Urinary bladder (tissue), 4 donors: ENCODE measurements around the gene SUFU. TPM values are rescaled to one million over a fixed set of nuclear protein-coding genes. Genes with fewer than 3 reads are reported as not detected.
"Not testable (repeated sequence)": the region's sequence is repeated elsewhere in the genome, so short reads cannot be mapped to it uniquely, and the experiment has no call there.

Experiments
- DNase-seq: peaks from one replicate; pipeline ENCODE4 v3.0.0-alpha.2; 2015; ENCODE audit errors: extremely low spot score
- H3K27ac ChIP-seq: one replicate; pipeline ENCODE4 v1.5.1; 2013; ENCODE audit warnings: low read depth, mild to moderate bottlenecking, moderate library complexity
- H3K36me3 ChIP-seq: one replicate; pipeline ENCODE4 v1.6.1; 2013; ENCODE audit warnings: mild to moderate bottlenecking, moderate library complexity; ENCODE audit not compliant: insufficient read depth
- H3K4me1 ChIP-seq: one replicate; pipeline ENCODE4 v1.6.1; 2013; ENCODE audit warnings: mild to moderate bottlenecking, moderate library complexity; ENCODE audit not compliant: insufficient read depth
- H3K4me3 ChIP-seq: one replicate; pipeline ENCODE4 v1.5.1; 2013; ENCODE audit warnings: low read depth, low read length
- WGBS: extraction: QIAGEN DNeasy Blood & Tissue Kit; methylation state at CpG from one replicate; pipeline ENCODE4 v1.1.7; 2013; 5-methylcytosine and 5-hydroxymethylcytosine counted together
- polyA plus RNA-seq: library from polyadenylated mRNA; stranded (reverse); fragments of 200-250 nt; gene quantifications from one replicate; pipeline ENCODE4 v1.2.3, GENCODE V29; 2013
- total RNA-seq: library from RNA; depleted of rRNA; stranded (reverse); fragments of >200 nt; gene quantifications from one replicate; pipeline ENCODE4 v1.2.3, GENCODE V29; 2014
- donor health status: healthy with polysubstance abuse.
- donor health status: healthy.

The SUFU gene
- total and polyA plus RNA-seq, 2 donors: 8.1 to 11.2 TPM

- H3K4me3 ChIP-seq: no peak overlapping the region
- 91% methylated on average over 2 of the region's 2 CpGs for WGBS
- no peaks in the 10 kb centered on the region for H3K4me1 ChIP-seq
- no peak overlapping the region for H3K27ac ChIP-seq
- no peaks in the 10 kb centered on the region for H3K36me3 ChIP-seq
- no peak for DNase-seq
These were observed 10.0 kb upstream of the SUFU start for GRCh38 chr10:102493771-102494170.

GRCh38 chr10:102497545-102497944, 6.2 kb upstream of the SUFU start:
- H3K36me3 ChIP-seq: no peaks in the 10 kb centered on the region
- no peak for DNase-seq
- H3K4me1 ChIP-seq: peaks cover 2% of the 10 kb centered on the region
- H3K27ac ChIP-seq: no peak overlapping the region
- WGBS: 96% methylated on average over 1 of the region's 1 CpG
- no peak overlapping the region for H3K4me3 ChIP-seq

- Histone ChIP-seq H3K4me1 (peaks cover 2% of the 10 kb centered on the region), H3K27ac (no peak overlapping the region), H3K36me3 (no peaks in the 10 kb centered on the region), H3K4me3 (no peak overlapping the region)
- 90% methylated on average over 3 of the region's 3 CpGs for WGBS
- no peak for DNase-seq
These were observed 4.4 kb upstream of the SUFU start for GRCh38 chr10:102499356-102499755.

- 94% methylated on average over 13 of the region's 13 CpGs for WGBS
- not testable (repeated sequence) for H3K27ac ChIP-seq, H3K4me1 ChIP-seq, DNase-seq, H3K4me3 ChIP-seq, H3K36me3 ChIP-seq
These were observed 3.1 kb upstream of the SUFU start for GRCh38 chr10:102500686-102501085.

GRCh38 chr10:102501201-102502028, 2.4 kb upstream of the SUFU start:
- 3% methylated on average over 23 of the region's 23 CpGs for WGBS
- no peak for DNase-seq
- Histone ChIP-seq H3K4me3 (peak overlapping the region; percentile 55), H3K27ac (peak overlapping the region; percentile 46), H3K4me1 (peaks cover 2% of the 10 kb centered on the region), H3K36me3 (no peaks in the 10 kb centered on the region)

- peak overlapping the region; percentile 55 for H3K4me3 ChIP-seq
- H3K27ac ChIP-seq: no peak overlapping the region
- under 1% methylated on average over 19 of the region's 19 CpGs for WGBS
- peak; percentile 99 for DNase-seq
- no peaks in the 10 kb centered on the region for H3K36me3 ChIP-seq
- peaks cover 2% of the 10 kb centered on the region for H3K4me1 ChIP-seq
These were observed 1.8 kb upstream of the SUFU start for GRCh38 chr10:102502029-102502336.

- peak; percentile 99 for DNase-seq
- WGBS: under 1% methylated on average over 42 of the region's 42 CpGs
- Histone ChIP-seq H3K4me3 (peak within 1 kb of the TSS; percentile 55), H3K4me1 (peaks cover 2% of the 10 kb centered on the region), H3K36me3 (no peaks in the 10 kb centered on the region), H3K27ac (peak within 1 kb of the TSS; percentile 46)
These were observed 1.2 kb upstream of the SUFU start, which contains the start of gene ACTR1A for GRCh38 chr10:102502337-102503151. Gene ACTR1A (minus strand): TSS chr10:102502712. CDS start chr10:102502647, 65 bp downstream.

GRCh38 chr10:102504179-102504975, 605 bp downstream of the SUFU start:
- Histone ChIP-seq H3K4me3 (peak overlapping the region; percentile 96), H3K36me3 (no peaks in the 10 kb centered on the region), H3K27ac (peak overlapping the region; percentile 44), H3K4me1 (peaks cover 2% of the 10 kb centered on the region)
- DNase-seq: no peak
- WGBS: under 1% methylated on average over 47 of the region's 47 CpGs

- Histone ChIP-seq H3K27ac (no peak overlapping the region), H3K4me3 (peak overlapping the region; percentile 96), H3K4me1 (peaks cover 2% of the 10 kb centered on the region), H3K36me3 (no peaks in the 10 kb centered on the region)
- no peak for DNase-seq
- WGBS: 8% methylated on average over 5 of the region's 5 CpGs
These were observed 1.2 kb downstream of the SUFU start for GRCh38 chr10:102504976-102505300.

GRCh38 chr10:102505462-102506115, 1.8 kb downstream of the SUFU start:
- peaks cover 2% of the 10 kb centered on the region for H3K4me1 ChIP-seq
- H3K36me3 ChIP-seq: no peaks in the 10 kb centered on the region
- no peak for DNase-seq
- H3K27ac ChIP-seq: no peak overlapping the region
- no peak overlapping the region for H3K4me3 ChIP-seq
- 74% methylated on average over 10 of the region's 10 CpGs for WGBS

GRCh38 chr10:102507521-102507920, 3.7 kb downstream of the SUFU start:
- DNase-seq: no peak
- Histone ChIP-seq H3K27ac (no peak overlapping the region), H3K4me1 (no peaks in the 10 kb centered on the region), H3K4me3 (no peak overlapping the region), H3K36me3 (no peaks in the 10 kb centered on the region)
- 78% methylated on average over 3 of the region's 3 CpGs for WGBS

- Histone ChIP-seq H3K27ac (no peak overlapping the region), H3K4me3 (no peak overlapping the region), H3K36me3 (no peaks in the 10 kb centered on the region), H3K4me1 (no peaks in the 10 kb centered on the region)
- DNase-seq: no peak
- 88% methylated on average over 1 of the region's 1 CpG for WGBS
These were observed 4.7 kb downstream of the SUFU start for GRCh38 chr10:102508506-102508905.

GRCh38 chr10:102509387-102509786, 5.6 kb downstream of the SUFU start:
- no peaks in the 10 kb centered on the region for H3K4me1 ChIP-seq
- no peak overlapping the region for H3K4me3 ChIP-seq
- DNase-seq: no peak
- no peaks in the 10 kb centered on the region for H3K36me3 ChIP-seq
- no peak overlapping the region for H3K27ac ChIP-seq
- whole genome bisulfite sequencing: 71% methylated on average over 2 of the region's 2 CpGs
